Posterior cingulate gyrus (tissue), 11 donors: ENCODE data around the gene RNU6-1.

ENCODE experiments used
- DNase-seq, 10 donors: peaks; one replicate each; pipeline versions ENCODE4 v3.0.0 to v3.0.0-alpha.2; 2020 to 2021; ENCODE audit warnings: mixed read lengths in 3 of 10
- intact Hi-C: fragments of 100-400 bp; cut with DNase I; formaldehyde crosslinking; loops from one replicate; pipeline ENCODE4 v1.15.1; 2023

RNU6-1 gene

GRCh38 chr15:67839929-67840748, at the start of gene RNU6-1:
TSS of gene RNU6-1 (minus strand) at chr15:67840045.
- intact Hi-C loops: loop anchor here (1.0 to 10.0 kb wide), 3 partner anchors 298 to 585 kb away; partner anchors contain the start of genes AAGAB, C15orf61, IQCH and MAP2K5
- peak; percentile 91 to 99 (median 93) for DNase-seq

- intact Hi-C loops: no loop called here
- no peak for DNase-seq
Observed at GRCh38 chr15:67887776-67888175, 47.9 kb upstream of the RNU6-1 start.

DNA sequence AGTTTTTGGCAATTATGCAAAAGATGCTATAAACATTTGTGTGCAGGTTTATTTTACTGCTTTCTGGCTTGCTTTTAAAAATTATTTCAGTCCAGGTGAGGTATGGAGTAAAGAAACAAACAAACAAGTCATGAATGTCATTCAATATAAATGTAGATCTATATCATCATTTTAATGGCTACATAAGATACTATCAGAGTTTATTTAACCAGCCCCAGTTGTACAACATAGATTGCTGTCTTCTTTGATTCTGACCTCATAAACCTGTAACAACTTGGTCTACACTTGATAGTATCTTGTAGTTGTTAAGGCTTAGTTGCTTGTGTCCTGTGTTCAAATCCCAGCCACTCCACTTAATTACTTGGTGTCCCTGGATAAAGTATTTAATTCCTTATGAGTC, 46.0 kb upstream of the RNU6-1 start:
- intact Hi-C loops: no loop called here
- DNase-seq: no peak

DNA sequence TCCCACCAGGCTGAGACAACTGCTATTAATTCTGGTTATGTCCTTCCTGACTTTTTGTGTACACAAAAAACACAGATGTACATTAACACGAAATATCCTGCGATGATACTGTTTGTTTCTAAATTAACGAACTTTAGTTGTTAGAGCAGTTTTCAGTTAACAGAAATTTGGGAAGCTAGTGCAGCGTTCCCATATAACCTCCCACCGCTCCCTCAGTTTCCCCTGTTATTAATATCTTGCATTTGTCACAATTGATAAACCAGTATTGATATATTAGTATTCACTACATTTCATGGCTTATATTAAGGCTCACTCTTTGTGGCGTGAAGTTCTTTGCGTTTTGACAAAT, 45.3 kb upstream of the RNU6-1 start:
- DNase-seq: no peak
- intact Hi-C loops: no loop called here

GRCh38 chr15:67884514-67885174, 44.8 kb upstream of the RNU6-1 start:
- peak; percentile 41 to 94 (median 67) for DNase-seq
- intact Hi-C loops: no loop called here

- intact Hi-C loops: no loop called here
- no peak for DNase-seq
Observed at GRCh38 chr15:67884009-67884408, 44.2 kb upstream of the RNU6-1 start.

DNA sequence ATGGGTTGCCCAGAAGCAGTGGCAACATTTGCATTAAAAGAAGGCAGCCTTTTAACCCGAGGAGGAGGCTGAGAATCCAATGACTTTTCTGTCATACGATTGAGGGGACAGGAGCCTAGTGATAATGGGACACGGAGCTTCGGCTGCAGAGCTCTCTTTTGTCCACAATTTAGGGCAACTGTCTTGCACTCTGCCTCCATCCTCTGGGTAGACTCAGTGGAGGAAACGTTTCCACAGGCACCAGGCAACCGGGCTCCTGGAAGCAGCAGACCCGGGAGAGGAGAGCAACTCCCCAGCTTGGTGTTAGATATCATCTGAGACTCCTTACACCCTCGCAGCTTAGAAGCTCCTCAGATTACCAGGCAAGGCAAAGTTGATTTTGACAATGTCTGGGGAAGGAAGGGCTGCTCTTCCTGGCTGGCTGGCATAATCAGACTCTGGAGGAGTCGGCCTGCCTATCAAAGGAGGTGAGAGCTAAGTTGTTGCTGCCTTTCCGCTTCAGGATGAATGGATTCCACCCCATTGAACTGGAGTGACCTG, 43.5 kb upstream of the RNU6-1 start:
- DNase-seq: no peak
- intact Hi-C loops: no loop called here

GRCh38 chr15:67882487-67883233, 42.8 kb upstream of the RNU6-1 start:
- intact Hi-C loops: no loop called here
- no peak for DNase-seq

- no peak for DNase-seq
- intact Hi-C loops: no loop called here
Observed at GRCh38 chr15:67880651-67881182, 40.9 kb upstream of the RNU6-1 start.

DNA sequence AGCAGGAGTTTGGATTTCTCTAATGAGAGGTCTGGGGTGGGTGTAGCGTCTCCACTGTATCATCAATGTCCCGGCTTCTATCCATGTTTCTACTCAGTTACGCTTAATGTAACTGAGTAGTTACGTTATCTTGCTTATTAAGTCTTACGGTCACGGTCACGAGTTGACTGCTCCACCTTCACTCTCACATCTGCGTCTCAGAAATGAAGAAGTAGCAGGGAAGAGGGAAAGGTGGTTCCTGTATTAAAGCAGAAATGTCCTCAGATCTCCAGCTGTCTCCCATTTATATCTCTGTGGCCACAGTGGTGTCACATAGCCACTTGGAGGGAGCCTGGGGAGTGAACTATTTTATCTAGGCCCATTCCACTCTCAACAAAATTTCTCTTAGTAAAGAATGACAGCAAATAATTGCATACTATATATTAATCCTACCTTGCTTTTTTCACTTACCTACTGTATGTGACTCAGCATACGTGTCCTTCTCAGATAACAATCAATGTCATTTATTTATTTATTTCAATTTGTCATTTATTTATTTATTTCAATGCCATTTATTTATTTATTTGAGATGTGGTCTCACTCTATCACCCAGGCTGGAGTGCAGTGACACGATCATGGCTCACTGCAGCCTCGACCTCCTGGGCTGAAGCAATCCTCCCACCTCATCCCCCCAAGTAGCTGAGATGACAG, 39.7 kb upstream of the RNU6-1 start:
- intact Hi-C loops: no loop called here
- DNase-seq: no peak

GRCh38 chr15:67878712-67879206, 38.9 kb upstream of the RNU6-1 start:
- intact Hi-C loops: no loop called here
- DNase-seq: no peak

GRCh38 chr15:67873777-67874176, 33.9 kb upstream of the RNU6-1 start:
- intact Hi-C loops: no loop called here
- no peak for DNase-seq

GRCh38 chr15:67870868-67871408, 31.1 kb upstream of the RNU6-1 start:
- intact Hi-C loops: no loop called here
- DNase-seq: no peak

GRCh38 chr15:67869701-67870100, 29.9 kb upstream of the RNU6-1 start:
- no peak for DNase-seq
- intact Hi-C loops: no loop called here

- DNase-seq: no peak
- intact Hi-C loops: no loop called here
Observed at GRCh38 chr15:67865766-67866165, 25.9 kb upstream of the RNU6-1 start.

DNA sequence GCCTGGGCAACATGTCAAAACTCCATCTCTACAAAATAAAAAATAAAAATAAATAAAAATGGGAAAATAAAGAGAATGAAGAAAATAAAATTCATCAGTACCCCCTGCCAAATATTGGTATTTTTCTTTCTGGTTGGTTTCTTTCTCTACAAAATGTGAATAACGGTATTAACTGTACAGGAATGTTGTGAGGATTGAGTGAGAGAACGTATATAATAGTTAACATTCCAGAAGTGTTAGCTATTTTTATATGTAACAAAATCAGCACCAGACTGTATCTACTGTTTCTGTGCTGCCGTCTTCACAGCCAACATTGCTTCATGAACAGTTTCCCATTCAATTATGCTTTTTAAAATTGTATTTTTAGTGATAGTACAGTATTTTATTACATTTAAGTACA, 25.5 kb upstream of the RNU6-1 start:
- intact Hi-C loops: no loop called here
- DNase-seq: no peak

- intact Hi-C loops: loop anchor here (2.0 kb wide), 3 partner anchors 191 to 347 kb away; partner anchors contain the start of gene PIAS1
- peak; percentile 58 to 96 (median 76) for DNase-seq
Observed at GRCh38 chr15:67863442-67863987, 23.7 kb upstream of the RNU6-1 start.

DNA sequence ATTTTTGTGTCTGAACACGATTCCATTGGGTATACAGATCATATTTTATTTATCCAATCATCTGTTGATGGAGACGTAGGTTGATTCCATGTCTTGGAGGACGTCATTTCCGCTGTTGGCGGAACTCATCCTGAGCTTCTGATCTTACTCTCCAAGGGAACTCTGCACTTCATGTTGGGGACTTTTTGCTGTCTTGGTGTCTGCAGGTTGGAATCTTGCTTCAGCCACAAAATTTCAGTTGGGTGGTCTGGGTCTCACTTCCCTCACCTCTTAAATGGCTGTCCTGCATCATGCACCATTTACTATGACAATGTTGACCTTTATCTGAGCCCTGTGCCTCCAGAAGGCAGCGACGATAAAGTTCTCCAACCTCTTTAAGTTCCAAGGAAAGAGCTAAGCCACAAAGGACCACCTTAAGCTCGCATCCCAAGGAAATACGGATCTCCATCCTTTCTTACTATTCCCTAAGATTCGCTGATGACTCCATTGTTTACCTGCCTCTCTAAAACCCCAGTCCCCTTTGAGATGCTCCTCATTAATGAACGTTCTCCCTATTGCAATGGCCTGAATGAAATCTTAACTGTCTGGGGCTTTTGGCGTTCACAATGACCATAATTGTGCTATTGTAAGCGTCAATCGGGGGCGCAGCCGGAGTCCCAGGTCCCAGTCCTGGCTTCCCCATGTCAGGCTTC, 23.1 kb upstream of the RNU6-1 start:
- intact Hi-C loops: loop anchor here (2.0 kb wide), 3 partner anchors 192 to 348 kb away; partner anchors contain the start of gene PIAS1
- no peak for DNase-seq

DNA sequence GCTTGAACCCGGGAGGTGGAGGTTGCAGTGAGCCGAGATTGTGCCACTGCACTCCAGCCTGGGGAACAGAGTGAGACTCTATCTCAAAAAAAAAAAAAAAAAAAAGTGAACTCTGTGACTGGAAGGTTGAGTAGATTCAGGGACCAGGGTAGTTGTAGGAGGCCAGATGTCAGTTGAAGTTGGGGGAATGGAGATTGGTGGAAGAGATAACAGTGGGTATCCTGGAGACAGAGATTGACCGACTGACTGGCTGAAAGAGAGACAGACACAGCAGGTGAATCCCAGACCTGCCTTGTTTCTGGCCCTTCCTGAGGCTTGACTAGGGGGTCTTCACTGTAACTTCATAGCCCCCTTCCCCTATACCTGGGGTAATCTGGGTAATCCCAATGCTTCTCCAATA, 22.1 kb upstream of the RNU6-1 start:
- DNase-seq: no peak
- intact Hi-C loops: loop anchor here (2.0 kb wide), 3 partner anchors 193 to 349 kb away; partner anchors contain the start of gene PIAS1
